ENCODE results near the gene NR2F6.

NR2F6 gene

DNA sequence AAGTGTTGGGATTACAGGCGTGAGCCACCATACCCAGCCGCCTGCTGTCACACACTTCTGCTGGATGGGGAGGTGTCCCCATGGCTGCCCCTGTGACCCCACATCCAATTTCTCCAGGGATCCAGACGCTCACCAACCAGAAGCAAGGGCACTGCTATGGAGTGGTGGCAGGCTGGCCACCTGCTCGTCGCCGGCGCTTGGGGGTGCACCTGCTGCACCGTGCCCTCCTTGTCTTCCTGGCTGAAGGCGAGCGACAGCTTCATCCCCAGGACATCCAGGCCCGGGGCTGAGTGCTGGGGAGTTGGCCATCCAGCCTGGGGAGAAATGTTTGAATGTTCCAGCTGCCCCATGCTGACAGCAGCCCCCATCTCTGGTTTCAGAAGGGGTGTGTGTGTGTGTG lies 40.5 kb upstream of the NR2F6 start:
- TF ChIP-seq, protein P1, sequence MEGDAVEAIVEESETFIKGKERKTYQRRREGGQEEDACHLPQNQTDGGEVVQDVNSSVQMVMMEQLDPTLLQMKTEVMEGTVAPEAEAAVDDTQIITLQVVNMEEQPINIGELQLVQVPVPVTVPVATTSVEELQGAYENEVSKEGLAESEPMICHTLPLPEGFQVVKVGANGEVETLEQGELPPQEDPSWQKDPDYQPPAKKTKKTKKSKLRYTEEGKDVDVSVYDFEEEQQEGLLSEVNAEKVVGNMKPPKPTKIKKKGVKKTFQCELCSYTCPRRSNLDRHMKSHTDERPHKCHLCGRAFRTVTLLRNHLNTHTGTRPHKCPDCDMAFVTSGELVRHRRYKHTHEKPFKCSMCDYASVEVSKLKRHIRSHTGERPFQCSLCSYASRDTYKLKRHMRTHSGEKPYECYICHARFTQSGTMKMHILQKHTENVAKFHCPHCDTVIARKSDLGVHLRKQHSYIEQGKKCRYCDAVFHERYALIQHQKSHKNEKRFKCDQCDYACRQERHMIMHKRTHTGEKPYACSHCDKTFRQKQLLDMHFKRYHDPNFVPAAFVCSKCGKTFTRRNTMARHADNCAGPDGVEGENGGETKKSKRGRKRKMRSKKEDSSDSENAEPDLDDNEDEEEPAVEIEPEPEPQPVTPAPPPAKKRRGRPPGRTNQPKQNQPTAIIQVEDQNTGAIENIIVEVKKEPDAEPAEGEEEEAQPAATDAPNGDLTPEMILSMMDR (IDR thresholded peaks at IDR 0.05; ENCODE audit: insufficient read depth, low read depth, low read length, missing control alignments): no peak
- no peak for DNase-seq (ENCODE audit: low read depth)
- H3K4me3 ChIP-seq (ENCODE audit: low read length): no peak overlapping the region

DNA sequence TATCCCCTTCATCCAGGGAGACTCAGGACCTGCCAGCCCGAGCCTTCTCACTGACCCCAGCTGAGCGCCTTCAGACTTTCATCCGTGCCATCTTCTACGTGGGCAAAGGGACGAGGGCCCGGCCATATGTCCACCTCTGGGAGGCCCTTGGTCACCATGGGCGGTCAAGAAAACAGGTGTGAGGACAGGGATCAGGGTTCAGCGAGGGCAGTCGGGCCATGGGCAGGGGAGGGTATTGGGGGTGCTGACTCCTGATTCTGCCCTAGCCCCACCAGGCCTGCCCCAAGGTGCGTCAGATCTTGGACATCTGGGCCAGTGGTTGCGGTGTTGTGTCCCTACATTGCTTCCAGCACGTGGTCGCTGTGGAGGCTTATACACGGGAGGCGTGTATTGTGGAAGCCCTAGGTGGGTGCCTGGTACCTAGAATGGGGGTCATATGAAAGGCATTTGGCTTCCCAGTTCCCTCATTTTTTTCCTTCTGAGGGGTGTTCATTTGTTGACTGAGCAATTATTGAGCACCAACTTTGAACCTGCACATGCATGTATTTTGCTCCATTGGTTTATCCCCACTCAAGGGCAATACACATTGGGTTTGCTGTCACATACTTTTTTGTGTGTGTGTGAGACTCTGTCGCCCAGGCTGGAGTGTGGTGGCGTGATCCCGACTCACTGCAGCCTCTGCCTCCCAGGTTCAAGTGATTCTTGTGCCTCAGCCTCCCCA lies 39.9 kb upstream of the NR2F6 start:
- H3K4me3 ChIP-seq (ENCODE audit: low read length): no peak overlapping the region
- DNase-seq (ENCODE audit: low read depth): no peak
- TF ChIP-seq, protein P1 (IDR thresholded peaks at IDR 0.05; ENCODE audit: insufficient read depth, low read depth, low read length, missing control alignments): no peak

DNA sequence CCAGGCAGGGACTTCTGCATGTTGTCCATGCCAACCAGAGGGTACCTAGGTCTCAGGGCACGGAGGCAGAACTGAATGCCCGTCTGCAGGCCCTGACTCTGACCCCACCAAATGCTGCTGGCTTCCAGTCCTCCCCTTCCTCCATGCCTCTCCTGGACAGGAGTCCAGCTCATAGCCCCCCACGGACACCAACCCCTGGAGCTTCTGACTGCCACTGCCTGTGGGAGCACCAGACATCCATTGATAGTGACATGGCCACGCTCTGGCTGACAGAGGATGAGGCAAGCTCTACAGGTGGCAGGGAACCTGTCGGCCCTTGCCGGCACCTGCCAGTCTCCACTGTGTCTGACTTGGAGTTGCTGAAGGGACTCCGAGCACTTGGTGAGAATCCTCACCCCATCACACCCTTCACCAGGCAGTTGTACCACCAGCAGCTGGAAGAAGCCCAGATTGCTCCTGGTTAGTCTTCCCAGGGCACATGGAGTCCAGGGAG lies 37.8 kb upstream of the NR2F6 start:
- H3K4me3 ChIP-seq (ENCODE audit: low read length): no peak overlapping the region
- DNase-seq (ENCODE audit: low read depth): no peak
- TF ChIP-seq, protein P1 (IDR thresholded peaks at IDR 0.05; ENCODE audit: insufficient read depth, low read depth, low read length, missing control alignments): no peak

DNA sequence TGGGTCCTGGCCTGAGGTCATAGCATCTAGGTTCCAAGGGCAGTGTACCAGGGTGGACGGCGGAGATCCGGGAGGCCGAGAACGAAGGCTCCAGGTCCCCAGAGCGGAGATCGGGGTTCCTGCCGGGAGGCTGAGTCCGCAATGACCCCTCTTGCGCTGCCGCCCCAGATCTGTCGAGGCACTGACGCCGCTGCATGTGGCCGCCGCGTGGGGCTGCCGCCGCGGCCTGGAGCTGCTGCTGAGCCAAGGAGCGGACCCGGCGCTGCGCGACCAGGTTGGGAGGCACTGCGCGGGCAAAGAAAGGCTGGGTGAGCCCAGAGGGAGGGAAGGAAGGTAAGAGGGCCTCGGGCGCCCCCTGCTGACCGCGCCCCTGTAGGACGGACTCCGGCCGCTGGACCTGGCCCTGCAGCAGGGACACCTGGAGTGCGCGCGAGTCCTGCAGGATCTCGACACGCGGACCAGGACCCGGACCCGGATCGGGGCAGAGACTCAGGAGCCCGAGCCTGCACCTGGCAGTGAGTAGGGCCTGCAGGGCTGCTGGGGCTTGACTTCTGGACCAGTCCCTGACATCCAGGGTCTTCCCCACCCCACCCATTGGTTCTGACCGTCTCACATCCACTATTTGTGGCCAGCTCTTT lies 36.9 kb upstream of the NR2F6 start:
- TF ChIP-seq, protein P1 (IDR thresholded peaks at IDR 0.05; ENCODE audit: insufficient read depth, low read depth, low read length, missing control alignments): peak; percentile 74
- DNase-seq (ENCODE audit: low read depth): peak; percentile 82
- H3K4me3 ChIP-seq (ENCODE audit: low read length): peak overlapping the region; percentile 45

DNA sequence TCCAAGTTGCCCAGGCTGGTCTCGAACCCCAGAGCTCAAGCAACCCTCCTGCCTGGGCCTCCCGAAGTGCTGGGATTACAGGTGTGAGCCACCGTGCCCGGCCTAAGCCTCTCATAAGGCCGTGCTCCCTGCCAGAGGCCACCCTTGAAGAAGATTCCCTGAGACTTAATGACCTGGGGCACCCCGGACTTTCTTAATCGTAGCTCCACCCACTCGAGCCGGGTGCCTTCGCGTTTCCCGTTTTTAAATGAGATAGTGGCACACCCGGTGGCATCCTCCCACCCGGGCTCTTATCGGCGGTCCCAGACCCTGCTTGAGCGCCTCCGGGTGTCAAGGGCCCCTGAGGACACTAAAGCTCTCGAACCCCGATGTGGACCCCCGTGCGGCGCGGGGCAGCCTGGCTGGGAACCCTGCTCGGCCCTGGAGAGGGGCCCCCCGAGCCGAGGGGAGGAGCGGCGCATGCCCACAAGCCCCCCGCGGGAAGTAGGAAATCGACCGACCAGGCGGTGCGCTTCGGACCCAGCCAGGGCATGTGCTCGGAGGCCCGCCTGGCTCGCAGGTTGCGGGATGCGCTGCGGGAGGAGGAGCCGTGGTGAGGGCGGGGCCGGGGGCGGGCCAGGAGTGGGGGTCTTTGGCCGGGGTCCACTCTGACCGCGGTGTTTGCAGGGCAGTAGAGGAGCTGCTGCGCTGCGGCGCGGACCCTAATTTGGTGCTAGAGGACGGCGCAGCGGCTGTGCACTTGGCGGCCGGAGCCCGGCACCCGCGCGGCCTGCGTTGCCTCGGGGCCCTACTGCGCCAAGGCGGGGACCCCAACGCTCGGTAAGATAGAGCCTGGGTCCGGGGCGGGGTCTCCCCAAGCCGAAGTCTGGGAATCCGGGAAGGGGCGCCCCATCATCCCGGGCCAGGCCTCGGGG lies 35.9 kb upstream of the NR2F6 start, which contains the start of gene ANKLE1:
ANKLE1 (plus strand) TSS at position 511 of the 914 bp plus-strand sequence; CDS start at position 531, 20 bp downstream.
- no peak for DNase-seq (ENCODE audit: low read depth)
- peak within 1 kb of the TSS; percentile 45 for H3K4me3 ChIP-seq (ENCODE audit: low read length)
- TF ChIP-seq, protein P1 (IDR thresholded peaks at IDR 0.05; ENCODE audit: insufficient read depth, low read depth, low read length, missing control alignments): no peak

DNA sequence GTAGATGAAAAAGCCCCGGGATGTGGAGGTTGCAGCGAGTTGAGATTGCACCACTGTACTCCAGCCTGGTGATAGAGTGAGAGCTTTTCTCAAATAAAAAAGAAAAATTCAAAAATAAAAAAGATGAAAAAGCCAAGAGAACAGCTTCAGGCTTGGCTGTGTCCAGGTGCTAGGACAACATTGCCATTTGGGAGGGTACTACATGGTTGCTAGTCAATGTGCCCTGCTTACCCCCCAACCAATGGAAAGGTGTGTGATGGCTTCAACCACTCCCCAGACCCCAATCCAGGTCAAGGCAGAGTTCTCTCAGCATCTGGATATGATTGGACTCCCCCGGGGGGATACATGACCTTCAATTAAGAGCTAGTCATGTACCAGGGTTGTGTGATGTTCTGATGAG lies 33.7 kb upstream of the NR2F6 start:
- no peak for DNase-seq (ENCODE audit: low read depth)
- TF ChIP-seq, protein P1 (IDR thresholded peaks at IDR 0.05; ENCODE audit: insufficient read depth, low read depth, low read length, missing control alignments): no peak
- H3K4me3 ChIP-seq (ENCODE audit: low read length): no peak overlapping the region

All from epithelial cell of esophagus (primary cell).